Stimulated activated CD8-positive, alpha-beta memory T cell treated with anti-CD3 and anti-CD28 coated beads, Interleukin-15, amount 100 ng/mL, for 1 hour (primary cell): Measurements from ENCODE around the gene KCNT2.
"Not testable (repeated sequence)": the region's sequence is repeated elsewhere in the genome, so short reads cannot be mapped to it uniquely, and the experiment has no call there.

Source experiments
- DNase-seq: peaks from one replicate; pipeline ENCODE4 v3.0.0-alpha.2; 2020; ENCODE audit warnings: low read depth

KCNT2 gene

GRCh38 chr1:196513821-196514220, 94.4 kb downstream of the KCNT2 start:
- DNase-seq = no peak

- DNase-seq = no peak
Measured at GRCh38 chr1:196510451-196510850, 97.8 kb downstream of the KCNT2 start.

GRCh38 chr1:196504224-196504623, 104.0 kb downstream of the KCNT2 start:
- DNase-seq = not testable (repeated sequence)

GRCh38 chr1:196502437-196502836, 105.8 kb downstream of the KCNT2 start:
- no peak for DNase-seq

DNA sequence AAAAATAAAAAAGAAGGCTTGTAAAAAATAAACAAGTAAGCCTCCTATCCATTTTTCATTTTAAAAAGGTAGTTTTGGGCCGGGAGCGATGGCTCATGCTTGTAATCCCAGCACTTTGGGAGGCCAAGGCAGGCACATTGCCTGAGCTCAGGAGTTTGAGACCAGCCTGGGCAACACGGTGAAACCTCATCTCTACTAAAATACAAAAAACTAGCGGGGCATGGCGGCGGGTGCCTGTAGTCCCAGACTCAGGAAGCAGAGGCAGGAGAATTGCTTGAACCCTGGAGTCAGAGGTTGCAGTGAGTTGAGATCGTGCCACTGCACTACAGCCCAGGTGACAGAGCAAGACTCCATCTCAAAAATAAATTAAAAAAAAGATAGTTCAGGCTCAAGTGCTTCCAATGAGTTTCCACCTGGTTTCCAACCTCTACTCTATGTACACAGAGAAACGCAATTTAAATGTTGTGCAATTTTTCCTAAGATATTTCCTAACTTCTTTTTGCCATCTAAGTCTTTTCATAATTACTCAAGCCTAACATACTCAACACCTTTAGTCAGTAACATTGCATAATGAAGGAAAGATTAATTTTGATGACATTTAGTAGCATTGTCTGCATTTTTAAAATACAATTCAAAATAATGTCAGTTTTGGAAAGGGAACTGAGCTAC, 106.3 kb downstream of the KCNT2 start:
- DNase-seq = no peak

GRCh38 chr1:196497817-196498216, 110.4 kb downstream of the KCNT2 start:
- DNase-seq = no peak

DNA sequence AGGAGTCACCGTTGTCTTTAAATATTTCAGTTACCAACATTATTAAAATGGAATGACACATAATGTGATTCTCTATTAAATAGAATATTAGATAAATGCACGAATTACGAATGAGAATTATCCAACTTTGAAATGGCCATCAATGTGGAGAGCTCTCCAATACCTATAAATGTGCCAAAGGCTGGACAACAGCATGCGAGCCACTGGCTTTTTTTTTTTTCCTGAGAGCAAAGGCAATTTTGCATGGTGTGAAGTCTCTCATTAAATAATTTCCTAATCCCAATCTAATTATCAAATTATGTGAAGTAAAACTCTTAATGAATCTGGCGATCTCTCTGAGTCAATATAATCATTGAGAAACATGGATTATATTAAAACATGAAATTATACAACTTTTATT, 113.5 kb downstream of the KCNT2 start:
- no peak for DNase-seq

DNA sequence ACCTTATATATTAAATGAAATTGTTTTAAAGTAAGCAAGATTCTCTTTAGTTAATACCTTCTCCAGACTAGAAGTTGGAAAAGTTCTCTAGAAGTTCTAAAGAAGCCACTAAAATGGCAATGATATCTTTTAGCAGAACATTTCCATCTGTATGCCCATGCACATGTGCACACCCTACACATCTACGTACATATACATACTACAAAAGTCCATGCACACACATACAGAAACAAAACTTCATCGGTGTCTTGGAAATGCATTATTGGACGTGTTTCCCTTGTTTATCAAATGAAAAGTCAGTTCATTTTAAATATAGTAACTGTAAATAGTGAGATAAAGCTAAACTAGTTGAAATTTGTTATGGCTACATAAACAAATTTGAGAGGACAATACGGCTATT, 114.4 kb downstream of the KCNT2 start:
- no peak for DNase-seq

GRCh38 chr1:196488579-196488978, 119.7 kb downstream of the KCNT2 start:
- DNase-seq = no peak

DNA sequence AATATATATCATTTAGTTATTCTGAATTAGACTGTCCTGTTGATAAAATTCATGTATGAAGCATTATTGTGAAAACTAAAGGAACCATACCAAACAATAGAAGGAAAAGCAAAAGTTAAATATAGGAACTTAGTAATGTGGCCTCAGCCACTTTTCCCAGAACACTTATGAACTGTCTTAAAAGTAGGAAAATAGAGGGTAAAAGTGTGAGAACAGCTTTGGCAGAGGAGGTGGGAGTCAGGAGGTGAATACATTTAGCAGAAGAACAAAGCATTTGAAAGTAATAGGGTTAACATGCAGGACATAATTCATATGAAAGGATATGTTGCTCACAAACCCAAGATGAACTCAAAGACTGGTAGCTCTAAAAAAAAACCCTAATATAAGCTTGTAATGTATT, 121.9 kb downstream of the KCNT2 start:
- no peak for DNase-seq

DNA sequence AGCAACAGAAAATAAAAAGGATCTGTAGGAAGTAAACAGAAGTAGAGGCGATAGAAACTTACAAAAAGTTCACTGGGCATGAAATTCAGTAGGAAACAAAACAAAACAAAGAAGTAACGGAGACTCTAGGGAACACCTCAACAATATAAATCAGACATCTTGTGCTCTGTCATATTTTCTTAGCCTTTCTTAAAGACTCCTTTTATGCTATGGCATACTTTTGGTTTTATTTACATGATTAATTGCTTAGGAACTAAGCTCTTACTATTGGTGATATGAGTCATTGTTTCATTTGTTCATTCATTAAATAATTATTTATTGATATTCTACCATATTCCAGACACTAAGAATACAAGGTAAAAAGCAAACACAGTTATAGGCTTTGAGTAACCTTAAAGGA, 126.6 kb downstream of the KCNT2 start:
- no peak for DNase-seq

GRCh38 chr1:196477262-196477661, 131.0 kb downstream of the KCNT2 start:
- no peak for DNase-seq

- no peak for DNase-seq
Measured at GRCh38 chr1:196467230-196467925, 140.9 kb downstream of the KCNT2 start.

DNA sequence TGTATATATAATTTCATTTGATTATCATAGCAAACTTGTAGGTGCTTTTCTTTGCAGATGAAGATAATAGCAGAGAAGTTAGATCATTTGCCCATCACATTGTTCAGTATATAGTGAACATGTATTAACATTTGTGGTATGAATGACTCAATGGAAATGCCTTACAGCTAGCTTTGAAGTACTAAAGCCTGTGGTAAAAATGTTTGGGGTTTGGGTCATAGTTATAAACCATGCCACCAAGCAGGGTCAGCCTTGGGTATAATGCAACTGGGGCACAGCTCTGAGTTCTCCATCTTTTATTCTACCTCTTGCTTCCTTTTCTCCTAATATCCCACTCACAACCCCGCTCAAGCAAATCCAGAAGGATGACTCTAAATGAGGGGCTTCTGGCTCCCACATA, 141.6 kb downstream of the KCNT2 start:
- no peak for DNase-seq

DNA sequence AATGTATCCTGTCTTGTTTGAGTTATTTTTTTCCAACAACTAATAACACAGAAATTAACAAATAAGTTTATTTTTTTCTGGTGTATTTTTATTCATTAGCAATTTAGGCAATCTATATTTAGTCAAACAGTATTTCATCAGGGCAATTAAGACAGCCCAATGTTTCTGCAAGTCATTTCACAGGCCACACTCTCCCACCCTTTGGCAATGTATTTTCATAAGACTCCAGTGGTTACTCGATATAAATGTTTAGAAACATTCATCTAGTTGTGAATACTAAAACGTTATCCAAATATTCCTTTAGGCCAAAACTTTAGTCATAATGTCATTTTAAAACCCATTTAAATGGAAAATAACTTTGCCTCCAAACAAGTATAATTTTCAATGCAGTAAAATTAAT, 142.1 kb downstream of the KCNT2 start:
- DNase-seq = no peak

GRCh38 chr1:196464480-196464941, 143.7 kb downstream of the KCNT2 start:
- no peak for DNase-seq

- DNase-seq = no peak
Measured at GRCh38 chr1:196462086-196462485, 146.2 kb downstream of the KCNT2 start.

GRCh38 chr1:196461521-196461920, 146.7 kb downstream of the KCNT2 start:
- no peak for DNase-seq

- DNase-seq = no peak
Measured at GRCh38 chr1:196459383-196459782, 148.9 kb downstream of the KCNT2 start.

GRCh38 chr1:196454792-196455191, 153.4 kb downstream of the KCNT2 start:
- no peak for DNase-seq

GRCh38 chr1:196451103-196451502, 157.1 kb downstream of the KCNT2 start:
- DNase-seq = no peak

DNA sequence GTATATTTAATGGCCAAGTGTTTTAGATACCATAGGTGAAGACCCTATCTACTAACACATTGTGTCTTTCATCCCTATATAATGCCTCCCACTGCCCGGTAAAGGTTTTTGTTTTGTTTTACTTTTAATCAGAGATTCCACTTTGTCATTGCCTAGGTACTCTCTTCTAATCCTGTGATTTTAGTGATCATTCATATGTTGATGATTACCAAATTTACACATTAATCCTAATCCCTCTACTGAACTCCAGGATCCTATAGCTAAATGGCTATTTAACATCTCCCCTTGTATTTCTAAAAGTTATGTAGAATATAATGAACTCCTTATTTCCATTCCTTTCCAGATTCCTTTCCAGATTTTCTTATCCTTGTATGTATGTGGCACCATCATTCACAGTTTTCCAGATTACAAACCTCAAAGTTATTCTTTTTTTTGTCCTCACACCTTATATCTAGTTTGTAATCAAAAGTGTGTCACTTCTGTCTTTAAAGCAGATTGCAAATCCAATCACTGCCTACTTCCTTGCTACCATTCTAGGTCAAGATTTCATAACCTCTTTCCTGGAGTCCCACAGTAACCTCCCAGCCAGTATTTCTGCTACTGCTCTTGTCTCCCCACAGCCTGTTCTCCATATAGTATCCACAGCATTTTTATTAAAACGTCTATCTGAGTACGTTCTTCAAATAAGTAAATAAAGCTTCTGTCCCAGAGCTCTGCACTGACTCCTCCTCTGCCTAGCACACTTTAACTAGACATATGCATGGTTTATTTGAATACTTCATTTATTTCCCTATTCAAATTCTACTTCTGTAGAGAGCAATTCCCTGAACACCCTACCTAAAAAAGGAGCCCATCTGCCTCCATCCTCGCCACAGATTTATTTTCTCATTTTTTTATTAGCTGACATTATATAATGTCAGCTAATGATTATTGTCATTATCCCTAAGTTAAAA, 157.8 kb downstream of the KCNT2 start:
- DNase-seq = no peak

GRCh38 chr1:196449460-196449859, 158.8 kb downstream of the KCNT2 start:
- no peak for DNase-seq
